IPS DF 6.9 (cell line): ENCODE results near the gene CD52.

Experiments
- DNase-seq: peaks from one replicate; pipeline ENCODE4 v3.0.0-alpha.2; 2013; ENCODE audit warnings: low read depth, low spot score
- H3K27ac ChIP-seq: one replicate; pipeline ENCODE4 v1.5.1; 2013; ENCODE audit warnings: low read length, control low read depth
- H3K27me3 ChIP-seq: 2 replicates; pipeline ENCODE4 v1.6.1; 2013; ENCODE audit warnings: mild to moderate bottlenecking, low read length; ENCODE audit not compliant: control insufficient read depth, insufficient read depth
- H3K36me3 ChIP-seq: 2 replicates; pipeline ENCODE4 v1.6.1; 2013; ENCODE audit warnings: low read length; ENCODE audit not compliant: control insufficient read depth, insufficient read depth
- H3K4me1 ChIP-seq: 2 replicates; pipeline ENCODE4 v1.6.1; 2013; ENCODE audit warnings: low read length; ENCODE audit not compliant: control insufficient read depth, insufficient read depth
- H3K4me3 ChIP-seq: 2 replicates; pipeline ENCODE4 v1.5.1; 2013; ENCODE audit warnings: mild to moderate bottlenecking, low read length
- H3K9me3 ChIP-seq: 2 replicates; pipeline ENCODE4 v1.6.1; 2013; ENCODE audit warnings: low read length, inconsistent platforms; ENCODE audit not compliant: control insufficient read depth, insufficient read depth
- WGBS: extraction: QIAGEN DNeasy Blood & Tissue Kit; methylation state at CpG from one replicate; pipeline ENCODE4 v1.1.7; 2013; ENCODE audit warnings: mixed read lengths, missing lambda C conversion rate; ENCODE audit not compliant: insufficient read length, insufficient coverage; 5-methylcytosine and 5-hydroxymethylcytosine counted together

CD52 gene

DNA sequence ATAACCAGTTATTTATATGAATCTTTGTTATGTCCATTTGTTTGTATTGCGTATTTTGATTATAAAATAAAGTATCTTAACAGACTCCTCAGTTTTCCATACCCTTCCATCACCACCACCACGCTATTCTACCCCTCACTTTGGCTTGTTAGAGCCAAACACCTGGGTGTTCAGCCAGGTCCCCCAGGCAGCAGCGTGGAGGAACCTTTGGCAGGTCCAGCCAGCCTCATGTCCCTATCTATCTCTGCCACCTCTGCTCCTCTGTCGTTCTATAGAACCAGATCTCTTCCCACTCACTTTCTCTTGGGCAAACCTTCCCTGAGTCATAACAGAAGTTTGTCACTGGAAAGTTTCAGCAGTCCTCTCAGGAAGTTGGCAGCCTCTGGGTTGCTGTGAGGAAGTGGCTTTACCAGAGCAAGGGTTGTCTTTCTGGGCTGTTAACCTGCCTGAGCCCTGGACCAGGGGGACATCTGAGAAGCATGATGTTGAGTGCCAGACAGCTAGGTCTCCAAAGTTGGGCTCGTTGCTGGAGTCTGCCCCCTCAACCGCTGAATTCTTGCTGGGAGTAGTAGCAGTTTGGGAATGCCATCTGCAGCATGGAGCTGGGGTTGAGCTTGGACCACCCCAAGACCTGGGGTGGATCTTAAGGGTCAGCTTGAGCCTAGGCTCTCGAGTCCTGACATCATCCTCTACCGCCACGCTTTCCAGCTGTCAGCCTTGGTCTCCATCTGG is 38.9 kb upstream of the CD52 start:
- no CpG with 5 or more reads among the region's 9 CpGs for WGBS
- Histone ChIP-seq H3K4me3 (peak overlapping the region; percentile 73; the same call in 1 of the 2 replicates), H3K36me3 (peaks cover 16% of the 10 kb centered on the region; the same call in 1 of the 2 replicates), H3K9me3 (no peaks in the 10 kb centered on the region), H3K27me3 (no peaks in the 10 kb centered on the region), H3K27ac (no peak overlapping the region), H3K4me1 (peaks cover 13% of the 10 kb centered on the region)
- DNase-seq = no peak

DNA sequence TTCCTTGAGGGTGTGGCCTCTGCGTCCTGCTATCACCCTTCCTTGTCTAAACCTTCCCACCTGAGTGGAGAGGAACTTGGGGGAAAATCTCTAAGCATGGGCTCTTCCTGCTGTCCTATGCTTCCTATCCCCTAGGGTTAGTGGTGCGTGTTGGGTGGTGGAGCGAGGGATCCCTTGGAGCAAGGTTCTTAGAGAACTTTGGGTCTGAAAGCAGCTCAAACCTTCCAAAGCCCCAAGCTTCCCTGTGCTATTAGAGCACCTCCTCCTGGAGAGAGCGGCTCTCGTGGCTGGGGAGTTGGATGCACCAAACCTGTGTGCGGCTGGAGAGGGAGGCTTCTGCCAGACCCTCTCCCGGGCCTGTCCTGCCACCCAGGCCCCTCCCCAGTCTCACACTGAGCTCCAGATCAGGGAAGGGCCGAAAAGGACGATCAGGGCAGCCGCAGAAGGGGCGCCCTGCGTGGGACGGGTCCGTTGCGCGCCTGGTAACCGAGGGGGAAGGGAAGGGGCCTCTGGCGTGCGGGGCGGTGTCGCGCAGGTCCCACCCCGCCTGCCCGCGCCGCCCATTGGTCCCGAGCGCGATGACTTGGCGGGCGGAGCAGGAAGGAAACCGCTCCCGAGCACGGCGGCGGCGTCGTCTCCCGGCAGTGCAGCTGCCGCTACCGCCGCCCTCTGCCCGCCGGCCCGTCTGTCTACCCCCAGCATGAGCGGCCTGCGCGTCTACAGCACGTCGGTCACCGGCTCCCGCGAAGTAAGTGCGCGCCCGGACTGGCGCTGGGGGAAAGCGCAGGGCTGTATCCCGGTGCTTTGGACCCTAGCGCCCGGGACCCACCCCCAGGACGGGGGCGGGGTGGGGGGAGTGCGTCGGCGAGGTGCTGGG is 38.1 kb upstream of the CD52 start, which contains the start of gene SH3BGRL3:
SH3BGRL3 (plus strand) TSS at position 631 of the 877 bp plus-strand sequence; CDS start at position 701, 70 bp downstream.
- Histone ChIP-seq H3K27ac (no peak within 1 kb of the TSS), H3K4me3 (peak within 1 kb of the TSS; percentile 73), H3K27me3 (no peaks in the 10 kb centered on the region), H3K4me1 (peaks cover 13% of the 10 kb centered on the region), H3K9me3 (no peaks in the 10 kb centered on the region), H3K36me3 (peaks cover 16% of the 10 kb centered on the region; the same call in 1 of the 2 replicates)
- DNase-seq = peak; percentile 47
- WGBS = no CpG with 5 or more reads among the region's 66 CpGs

DNA sequence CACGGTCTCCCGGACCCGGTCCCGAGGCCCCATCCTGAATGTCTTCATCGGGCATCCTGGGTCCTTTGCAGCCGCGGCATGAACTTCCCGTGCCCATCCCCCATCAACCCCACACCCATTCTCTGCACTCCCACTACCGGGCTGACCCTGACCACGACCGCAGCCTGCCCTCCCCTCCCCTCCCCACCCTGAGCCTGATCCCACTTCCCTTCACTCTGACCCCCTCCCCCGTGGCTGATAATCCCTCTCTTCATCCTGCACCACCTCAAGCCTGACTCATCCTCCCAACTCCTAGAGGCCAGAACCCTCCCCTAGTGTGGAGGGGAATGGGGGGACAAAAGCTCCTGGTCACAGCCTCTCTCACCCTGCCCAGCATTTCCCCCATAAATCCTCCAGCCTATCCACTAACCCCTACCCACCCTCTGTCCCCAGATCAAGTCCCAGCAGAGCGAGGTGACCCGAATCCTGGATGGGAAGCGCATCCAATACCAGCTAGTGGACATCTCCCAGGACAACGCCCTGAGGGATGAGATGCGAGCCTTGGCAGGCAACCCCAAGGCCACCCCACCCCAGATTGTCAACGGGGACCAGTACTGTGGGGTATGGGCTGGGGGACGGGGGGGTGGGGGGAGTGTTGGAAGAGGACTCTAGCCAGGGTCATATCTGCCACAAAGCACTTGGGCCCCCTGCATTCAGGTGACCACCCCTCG is 37.3 kb upstream of the CD52 start:
- Histone ChIP-seq H3K9me3 (no peaks in the 10 kb centered on the region), H3K27me3 (no peaks in the 10 kb centered on the region), H3K36me3 (peaks cover 16% of the 10 kb centered on the region; the same call in 1 of the 2 replicates), H3K4me3 (peak overlapping the region; percentile 73; the same call in 1 of the 2 replicates), H3K27ac (no peak overlapping the region), H3K4me1 (peaks cover 15% of the 10 kb centered on the region)
- no peak for DNase-seq
- no CpG with 5 or more reads among the region's 20 CpGs for WGBS

DNA sequence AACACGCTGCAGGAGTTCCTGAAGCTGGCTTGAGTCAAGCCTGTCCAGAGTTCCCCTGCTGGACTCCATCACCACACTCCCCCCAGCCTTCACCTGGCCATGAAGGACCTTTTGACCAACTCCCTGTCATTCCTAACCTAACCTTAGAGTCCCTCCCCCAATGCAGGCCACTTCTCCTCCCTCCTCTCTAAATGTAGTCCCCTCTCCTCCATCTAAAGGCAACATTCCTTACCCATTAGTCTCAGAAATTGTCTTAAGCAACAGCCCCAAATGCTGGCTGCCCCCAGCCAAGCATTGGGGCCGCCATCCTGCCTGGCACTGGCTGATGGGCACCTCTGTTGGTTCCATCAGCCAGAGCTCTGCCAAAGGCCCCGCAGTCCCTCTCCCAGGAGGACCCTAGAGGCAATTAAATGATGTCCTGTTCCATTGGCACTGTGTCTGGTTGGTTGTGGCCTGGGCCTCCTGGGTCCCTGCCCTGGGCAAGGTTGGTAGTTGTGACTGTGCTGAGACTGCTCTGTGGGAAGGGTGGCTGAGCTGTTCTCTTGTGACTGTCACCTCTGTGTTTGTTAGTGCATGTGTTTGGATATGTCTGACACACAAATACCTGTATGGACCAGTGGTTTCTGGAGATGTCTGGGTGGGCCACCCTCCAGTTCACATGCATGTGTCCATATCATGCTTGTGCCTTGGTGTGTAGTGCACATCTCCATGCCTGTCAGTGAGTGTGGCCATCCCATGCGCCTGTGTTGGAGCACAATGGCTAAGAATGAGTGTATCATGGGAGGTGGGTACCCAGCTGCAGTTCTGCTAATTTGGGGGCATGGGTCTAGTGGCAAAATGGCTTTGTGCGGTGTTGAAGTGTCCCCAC is 36.4 kb upstream of the CD52 start:
- Histone ChIP-seq H3K4me3 (no peak overlapping the region), H3K27me3 (no peaks in the 10 kb centered on the region), H3K36me3 (peaks cover 13% of the 10 kb centered on the region; the same call in 1 of the 2 replicates), H3K27ac (no peak overlapping the region), H3K9me3 (no peaks in the 10 kb centered on the region), H3K4me1 (peaks cover 17% of the 10 kb centered on the region)
- WGBS = no CpG with 5 or more reads among the region's 5 CpGs
- no peak for DNase-seq

DNA sequence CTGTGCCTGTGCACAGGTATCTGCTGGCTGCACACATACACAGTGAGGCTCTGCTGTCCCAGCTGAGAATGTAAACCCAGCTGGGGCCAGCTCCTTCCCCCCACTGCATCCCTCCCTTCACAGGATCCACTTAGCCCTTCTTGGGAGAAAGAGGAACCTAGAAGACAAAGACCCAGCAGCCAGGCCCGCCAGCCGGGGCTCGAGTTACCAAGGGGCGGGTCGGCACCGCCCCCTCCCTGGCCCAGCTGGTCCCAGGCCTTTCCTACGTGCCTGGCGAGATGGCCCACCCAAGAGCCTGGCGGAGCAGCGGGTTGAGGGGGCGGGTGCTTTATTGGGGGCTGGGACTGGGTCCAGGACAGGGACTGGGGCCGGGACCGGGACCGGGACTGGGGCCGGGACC is 35.8 kb upstream of the CD52 start:
- Histone ChIP-seq H3K9me3 (no peaks in the 10 kb centered on the region), H3K36me3 (peaks cover 7% of the 10 kb centered on the region; the same call in 1 of the 2 replicates), H3K27me3 (no peaks in the 10 kb centered on the region), H3K4me3 (no peak overlapping the region), H3K27ac (no peak overlapping the region), H3K4me1 (peaks cover 17% of the 10 kb centered on the region)
- DNase-seq = no peak
- no CpG with 5 or more reads among the region's 15 CpGs for WGBS

DNA sequence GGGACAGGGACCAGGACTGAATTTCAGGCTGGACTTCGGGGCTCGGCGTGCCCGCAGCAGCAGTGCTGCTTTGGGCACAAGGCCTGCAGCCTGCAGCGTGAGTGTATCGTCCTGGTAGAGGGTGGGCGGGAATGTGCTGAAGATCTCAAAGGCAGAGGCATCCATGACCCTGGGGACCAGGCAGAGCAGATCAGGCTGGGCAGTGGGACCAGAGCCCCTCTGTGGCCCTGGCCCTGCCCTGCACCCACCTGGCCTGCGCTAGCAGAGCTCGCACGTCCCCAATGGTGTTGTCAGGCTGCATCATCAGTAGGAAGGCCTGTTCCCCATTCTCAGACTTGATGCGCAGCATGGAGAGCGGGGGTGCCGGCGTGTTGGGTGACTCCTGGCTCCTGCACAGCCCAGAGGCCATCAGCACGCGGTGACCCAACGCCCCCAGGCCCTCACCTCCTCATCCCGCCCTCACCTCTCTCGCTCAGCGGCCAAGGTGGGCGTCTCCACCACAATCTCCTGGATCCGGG is 35.3 kb upstream of the CD52 start:
- no peak for DNase-seq
- H3K36me3 ChIP-seq = peaks cover 2% of the 10 kb centered on the region; the same call in 1 of the 2 replicates
- H3K4me3 ChIP-seq = no peak overlapping the region
- H3K27me3 ChIP-seq = no peaks in the 10 kb centered on the region
- no peak overlapping the region for H3K27ac ChIP-seq
- no peaks in the 10 kb centered on the region for H3K9me3 ChIP-seq
- no CpG with 5 or more reads among the region's 22 CpGs for WGBS
- peaks cover 17% of the 10 kb centered on the region for H3K4me1 ChIP-seq

DNA sequence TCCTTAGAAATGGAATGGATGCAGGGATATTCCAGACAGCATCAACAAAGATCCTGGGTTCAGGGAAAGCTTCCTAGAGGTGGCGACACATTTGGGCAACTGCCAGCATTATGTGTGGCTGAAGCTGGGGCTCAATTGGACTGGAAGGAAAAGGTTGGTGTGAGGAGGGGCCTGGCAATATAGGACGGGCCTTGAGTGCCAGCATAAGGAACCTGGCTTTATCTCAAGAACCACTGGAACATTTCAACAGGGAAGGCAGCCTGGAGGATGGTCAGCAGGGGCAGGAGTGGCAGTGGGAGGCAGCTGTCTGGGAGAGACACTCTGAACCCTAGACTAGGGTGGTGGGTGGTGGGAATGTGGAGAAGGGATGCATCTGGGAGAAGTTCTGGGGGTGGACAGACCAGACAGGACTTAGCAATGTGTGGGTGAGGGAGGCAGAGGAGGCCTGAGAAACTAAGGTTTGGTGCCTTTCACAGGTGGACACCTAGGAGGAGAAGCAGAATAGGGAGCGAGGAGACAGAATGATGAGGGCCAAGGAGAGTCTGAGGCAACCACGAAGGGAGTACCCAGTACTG is 34.4 kb upstream of the CD52 start:
- no peak for DNase-seq
- H3K27me3 ChIP-seq = no peaks in the 10 kb centered on the region
- no peaks in the 10 kb centered on the region for H3K36me3 ChIP-seq
- peaks cover 17% of the 10 kb centered on the region for H3K4me1 ChIP-seq
- H3K9me3 ChIP-seq = no peaks in the 10 kb centered on the region
- WGBS = no CpG with 5 or more reads among the region's 4 CpGs
- no peak overlapping the region for H3K27ac ChIP-seq
- H3K4me3 ChIP-seq = no peak overlapping the region

DNA sequence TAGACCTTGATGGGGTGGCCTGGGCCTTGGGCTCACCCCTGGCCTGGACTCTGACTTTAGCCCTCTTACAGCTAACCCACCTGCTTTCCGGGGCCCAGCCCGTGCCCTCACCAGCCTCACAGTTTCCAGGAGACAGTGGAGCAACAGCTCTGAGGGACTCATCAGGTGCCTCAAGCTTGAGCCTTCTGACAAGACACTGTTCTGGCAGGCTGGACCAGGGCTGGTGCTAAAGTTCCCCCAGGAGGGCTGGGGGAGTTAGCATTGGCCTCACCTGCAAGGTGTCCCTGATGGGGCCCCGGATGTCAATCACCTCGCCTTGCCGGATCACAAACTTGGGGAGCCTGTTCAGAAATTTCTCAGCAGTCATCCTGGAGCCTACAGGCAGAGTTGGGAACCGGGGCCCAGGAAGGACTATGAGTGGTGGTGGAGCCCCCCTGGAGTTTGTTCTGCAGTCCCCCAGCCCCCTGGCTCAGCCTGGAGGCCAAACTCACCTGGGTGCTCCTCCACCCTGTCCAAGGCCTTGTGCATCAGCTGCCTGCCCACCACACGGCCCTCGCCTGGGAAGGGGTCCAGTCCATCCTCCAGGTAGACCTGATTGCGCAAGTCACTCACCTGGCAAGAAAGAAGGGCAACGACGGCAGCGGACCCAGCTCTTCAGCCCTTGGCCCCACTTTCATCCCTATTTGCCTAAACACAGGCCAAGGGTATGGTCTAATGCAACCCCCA is 33.7 kb upstream of the CD52 start:
- Histone ChIP-seq H3K27me3 (no peaks in the 10 kb centered on the region), H3K4me1 (peaks cover 17% of the 10 kb centered on the region; the same call in 1 of the 2 replicates), H3K9me3 (no peaks in the 10 kb centered on the region), H3K27ac (no peak overlapping the region), H3K4me3 (no peak overlapping the region), H3K36me3 (no peaks in the 10 kb centered on the region)
- DNase-seq = no peak
- WGBS = no CpG with 5 or more reads among the region's 12 CpGs
